Tibial artery (tissue), 4 donors: ENCODE data around the gene GPER1.
"Not testable (repeated sequence)": the region's sequence is repeated elsewhere in the genome, so short reads cannot be mapped to it uniquely, and the experiment has no call there.

Experiments used
- DNase-seq, 2 donors: peaks; one replicate each; pipeline ENCODE4 v3.0.0-alpha.2; 2019
- H3K27ac ChIP-seq, 2 donors: fragments of 200-600 bp; sonication (generic) in 1 of 2; 1 replicate in 1 of 2; 2 replicates in 1 of 2; pipeline ENCODE4 v1.5.1; 2018 to 2019; ENCODE audit warnings: mild to moderate bottlenecking in 1 of 2
- H3K27me3 ChIP-seq, 2 donors: fragments of 200-600 bp; sonication (generic) in 1 of 2; one replicate each; pipeline versions ENCODE4 v1.5.1 to v1.6.0; 2016 to 2019
- H3K36me3 ChIP-seq, 3 donors: fragments of 200-600 bp; sonication (generic) in 2 of 3; one replicate each; pipeline ENCODE4 v1.5.1; 2016 to 2019; ENCODE audit warnings: mild to moderate bottlenecking in 2 of 3
- H3K4me1 ChIP-seq, 4 donors: fragments of 200-600 bp; sonication (generic) in 2 of 4; 1 replicate in 3 of 4; 2 replicates in 1 of 4; pipeline ENCODE4 v1.5.1; 2016 to 2019
- H3K4me3 ChIP-seq, 2 donors: fragments of 200-600 bp; sonication (generic) in 1 of 2; 1 replicate in 1 of 2; 2 replicates in 1 of 2; pipeline ENCODE4 v1.5.1; 2018 to 2019; ENCODE audit warnings: mild to moderate bottlenecking in 2 of 2
- H3K9me3 ChIP-seq, 3 donors: fragments of 200-600 bp; sonication (generic) in 1 of 3; one replicate each; pipeline ENCODE4 v1.5.1; 2016 to 2019
- CTCF ChIP-seq, 2 experiments: fragments of 200-600 bp in 1 of 2; fragments of 450-650 bp in 1 of 2; IDR thresholded peaks; one replicate each; pipeline ENCODE4 v1.5.1; 2017 to 2019; ENCODE audit warnings: antibody characterized with exemption in 2 of 2, mild to moderate bottlenecking in 1 of 2, moderate library complexity in 1 of 2
- intact Hi-C: fragments of 100-400 bp; cut with DNase I; formaldehyde crosslinking; loops from one replicate; pipeline ENCODE4 v1.15.0; 2023; ENCODE audit warnings: low total_unique reads

GPER1 gene

GRCh38 chr7:1087952-1088920 is at the start of gene GPER1:
Gene GPER1 (plus strand): TSS chr7:1088113. CDS start chr7:1091729, 3,616 bp downstream.
- Histone ChIP-seq H3K4me3 (peak within 1 kb of the TSS; percentile 46 to 53), H3K36me3 (peaks cover 14 to 24% (median 20%) of the 10 kb centered on the region in 3 donors), H3K9me3 (no peaks in the 10 kb centered on the region), H3K4me1 (peaks cover 0 to 38% (median 32%) of the 10 kb centered on the region in 4 donors), H3K27me3 (no peaks in the 10 kb centered on the region), H3K27ac (peak within 1 kb of the TSS; percentile 78 to 81)
- intact Hi-C loops, result loop anchor here (5.0 kb wide), 3 partner anchors 34 to 329 kb away; a partner anchor contains a TSS
- peak; percentile 44 to 83 for DNase-seq
- TF ChIP-seq CTCF (IDR thresholded peaks at IDR 0.05), result no peak

GRCh38 chr7:1040233-1040632 is 47.7 kb upstream of the GPER1 start:
- H3K27ac ChIP-seq, H3K9me3 ChIP-seq, H3K27me3 ChIP-seq, DNase-seq, H3K36me3 ChIP-seq, H3K4me3 ChIP-seq, intact Hi-C loops: not testable (repeated sequence)
- H3K4me1 ChIP-seq, result peaks cover 4 to 26% (median 17%) of the 10 kb centered on the region in 4 donors

DNA sequence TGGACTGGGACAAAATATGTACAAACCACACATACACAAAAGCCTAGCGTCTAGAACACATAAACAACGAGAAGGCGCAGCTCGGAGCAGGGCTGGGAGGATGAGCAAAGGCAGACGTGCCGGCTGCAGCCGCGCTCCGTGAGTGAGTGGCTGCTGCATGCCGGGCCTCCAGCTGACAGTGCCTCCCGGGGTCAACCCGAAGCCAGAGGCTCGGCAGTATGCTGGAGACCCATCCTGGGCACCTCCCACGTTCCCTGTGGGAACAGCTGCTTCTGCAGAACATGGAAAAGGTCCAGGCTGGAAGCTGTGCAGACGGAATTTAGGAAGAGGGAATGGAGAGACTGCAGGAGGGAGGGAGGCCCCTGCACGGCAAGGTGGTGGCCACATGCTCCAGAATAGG is 47.1 kb upstream of the GPER1 start:
- peaks cover 4 to 32% (median 20%) of the 10 kb centered on the region in 4 donors for H3K4me1 ChIP-seq
- H3K4me3 ChIP-seq, result no peak overlapping the region
- intact Hi-C loops, result no loop called here
- no peaks in the 10 kb centered on the region for H3K36me3 ChIP-seq
- H3K27me3 ChIP-seq, result no peaks in the 10 kb centered on the region
- H3K9me3 ChIP-seq, result no peaks in the 10 kb centered on the region
- no peak overlapping the region for H3K27ac ChIP-seq
- DNase-seq, result no peak
- no peak for TF ChIP-seq CTCF (IDR thresholded peaks at IDR 0.05)

GRCh38 chr7:1041551-1042491 is 46.1 kb upstream of the GPER1 start:
- intact Hi-C loops, result no loop called here
- Histone ChIP-seq H3K27ac (no peak overlapping the region), H3K4me3 (no peak overlapping the region), H3K36me3 (no peaks in the 10 kb centered on the region), H3K4me1 (peaks cover 4 to 40% (median 20%) of the 10 kb centered on the region in 4 donors), H3K9me3 (no peaks in the 10 kb centered on the region), H3K27me3 (no peaks in the 10 kb centered on the region)
- no peak for DNase-seq
- no peak for TF ChIP-seq CTCF (IDR thresholded peaks at IDR 0.05)

GRCh38 chr7:1042492-1042833 is 45.5 kb upstream of the GPER1 start:
- Histone ChIP-seq H3K4me3 (no peak overlapping the region), H3K4me1 (peaks cover 4 to 40% (median 20%) of the 10 kb centered on the region in 4 donors), H3K36me3 (no peaks in the 10 kb centered on the region), H3K27ac (peak overlapping the region in 1 of 2 donors; percentile 89), H3K9me3 (no peaks in the 10 kb centered on the region), H3K27me3 (no peaks in the 10 kb centered on the region)
- TF ChIP-seq CTCF (IDR thresholded peaks at IDR 0.05), result no peak
- no peak for DNase-seq
- intact Hi-C loops, result no loop called here
